ENCODE results near the gene C6orf15.

C6orf15 gene

GRCh38 chr6:31112478-31112877 lies at the start of gene C6orf15:
Gene C6orf15 (minus strand): TSS chr6:31112575. CDS start chr6:31112555, 20 bp downstream.
- H3K9ac ChIP-seq (ENCODE audit: low read length): no peak within 1 kb of the TSS
- peaks cover 22% of the 10 kb centered on the region for H3K27me3 ChIP-seq (replicated peaks; ENCODE audit: control insufficient read depth, insufficient read depth, low read length)
- no peak for DNase-seq (ENCODE audit: low read depth)

GRCh38 chr6:31161216-31162126 lies 49.1 kb upstream of the C6orf15 start:
- H3K9me3 ChIP-seq (ENCODE audit: control insufficient read depth, low read length): no peaks in the 10 kb centered on the region
- H3K4me3 ChIP-seq (ENCODE audit: low read length): no peak overlapping the region
- H3K4me1 ChIP-seq (ENCODE audit: control insufficient read depth, insufficient read depth, low read length): peaks cover 12% of the 10 kb centered on the region
- H3K27me3 ChIP-seq (replicated peaks; ENCODE audit: control insufficient read depth, insufficient read depth, low read length): no peaks in the 10 kb centered on the region
- no peak for DNase-seq (ENCODE audit: low read depth)
- H3K9ac ChIP-seq (ENCODE audit: low read length): no peak overlapping the region
- no peaks in the 10 kb centered on the region for H3K36me3 ChIP-seq (ENCODE audit: control insufficient read depth, insufficient read depth, low read length, severe bottlenecking)

More at GRCh38 chr6:31112478-31112877, at the start of gene C6orf15:
- Histone ChIP-seq H3K9me3 (ENCODE audit: control insufficient read depth, low read length) (no peaks in the 10 kb centered on the region), H3K4me1 (ENCODE audit: control insufficient read depth, insufficient read depth, low read length) (peaks cover 28% of the 10 kb centered on the region), H3K36me3 (ENCODE audit: control insufficient read depth, insufficient read depth, low read length, severe bottlenecking) (no peaks in the 10 kb centered on the region), H3K4me3 (ENCODE audit: low read length) (no peak within 1 kb of the TSS)

- H3K27me3 ChIP-seq (replicated peaks; ENCODE audit: control insufficient read depth, insufficient read depth, low read length): no peaks in the 10 kb centered on the region
- peak overlapping the region; percentile 80 for H3K9ac ChIP-seq (ENCODE audit: low read length)
- DNase-seq (ENCODE audit: low read depth): peak; percentile 20
- H3K36me3 ChIP-seq (ENCODE audit: control insufficient read depth, insufficient read depth, low read length, severe bottlenecking): no peaks in the 10 kb centered on the region
- H3K9me3 ChIP-seq (ENCODE audit: control insufficient read depth, low read length): no peaks in the 10 kb centered on the region
- peak overlapping the region; percentile 89 for H3K4me3 ChIP-seq (ENCODE audit: low read length)
- H3K4me1 ChIP-seq (ENCODE audit: control insufficient read depth, insufficient read depth, low read length): peaks cover 12% of the 10 kb centered on the region
Observed at GRCh38 chr6:31158863-31159855, 46.8 kb upstream of the C6orf15 start.

GRCh38 chr6:31158140-31158862 lies 45.9 kb upstream of the C6orf15 start, which contains the start of gene TCF19:
Gene TCF19 (plus strand): TSS chr6:31158589. CDS start chr6:31159470, 881 bp downstream.
- Histone ChIP-seq H3K9ac (ENCODE audit: low read length) (peak within 1 kb of the TSS; percentile 89), H3K4me3 (ENCODE audit: low read length) (peak within 1 kb of the TSS; percentile 89), H3K4me1 (ENCODE audit: control insufficient read depth, insufficient read depth, low read length) (peaks cover 12% of the 10 kb centered on the region), H3K9me3 (ENCODE audit: control insufficient read depth, low read length) (no peaks in the 10 kb centered on the region), H3K27me3 (replicated peaks; ENCODE audit: control insufficient read depth, insufficient read depth, low read length) (no peaks in the 10 kb centered on the region), H3K36me3 (ENCODE audit: control insufficient read depth, insufficient read depth, low read length, severe bottlenecking) (no peaks in the 10 kb centered on the region)
- peak; percentile 100 for DNase-seq (ENCODE audit: low read depth)

GRCh38 chr6:31157513-31158139 lies 45.3 kb upstream of the C6orf15 start, which contains the start of gene CCHCR1:
Gene CCHCR1 (minus strand): TSS chr6:31157802. CDS start chr6:31157600, 202 bp downstream.
- H3K4me1 ChIP-seq (ENCODE audit: control insufficient read depth, insufficient read depth, low read length): peaks cover 12% of the 10 kb centered on the region
- DNase-seq (ENCODE audit: low read depth): peak; percentile 25
- H3K9ac ChIP-seq (ENCODE audit: low read length): peak within 1 kb of the TSS; percentile 89
- H3K4me3 ChIP-seq (ENCODE audit: low read length): peak within 1 kb of the TSS; percentile 89
- H3K36me3 ChIP-seq (ENCODE audit: control insufficient read depth, insufficient read depth, low read length, severe bottlenecking): no peaks in the 10 kb centered on the region
- no peaks in the 10 kb centered on the region for H3K9me3 ChIP-seq (ENCODE audit: control insufficient read depth, low read length)
- H3K27me3 ChIP-seq (replicated peaks; ENCODE audit: control insufficient read depth, insufficient read depth, low read length): no peaks in the 10 kb centered on the region

- Histone ChIP-seq H3K4me3 (ENCODE audit: low read length) (no peak overlapping the region), H3K9me3 (ENCODE audit: control insufficient read depth, low read length) (no peaks in the 10 kb centered on the region), H3K4me1 (ENCODE audit: control insufficient read depth, insufficient read depth, low read length) (peaks cover 12% of the 10 kb centered on the region), H3K27me3 (replicated peaks; ENCODE audit: control insufficient read depth, insufficient read depth, low read length) (no peaks in the 10 kb centered on the region), H3K9ac (ENCODE audit: low read length) (no peak overlapping the region), H3K36me3 (ENCODE audit: control insufficient read depth, insufficient read depth, low read length, severe bottlenecking) (no peaks in the 10 kb centered on the region)
- DNase-seq (ENCODE audit: low read depth): no peak
Observed at GRCh38 chr6:31156641-31157040, 44.3 kb upstream of the C6orf15 start.

- Histone ChIP-seq H3K4me1 (ENCODE audit: control insufficient read depth, insufficient read depth, low read length) (peaks cover 12% of the 10 kb centered on the region), H3K9me3 (ENCODE audit: control insufficient read depth, low read length) (no peaks in the 10 kb centered on the region), H3K4me3 (ENCODE audit: low read length) (no peak overlapping the region), H3K27me3 (replicated peaks; ENCODE audit: control insufficient read depth, insufficient read depth, low read length) (no peaks in the 10 kb centered on the region), H3K9ac (ENCODE audit: low read length) (no peak overlapping the region), H3K36me3 (ENCODE audit: control insufficient read depth, insufficient read depth, low read length, severe bottlenecking) (peaks cover 6% of the 10 kb centered on the region)
- no peak for DNase-seq (ENCODE audit: low read depth)
Observed at GRCh38 chr6:31154436-31154835, 42.1 kb upstream of the C6orf15 start.

GRCh38 chr6:31152781-31153180 lies 40.4 kb upstream of the C6orf15 start:
- Histone ChIP-seq H3K9ac (ENCODE audit: low read length) (no peak overlapping the region), H3K4me1 (ENCODE audit: control insufficient read depth, insufficient read depth, low read length) (peaks cover 6% of the 10 kb centered on the region), H3K36me3 (ENCODE audit: control insufficient read depth, insufficient read depth, low read length, severe bottlenecking) (peaks cover 6% of the 10 kb centered on the region), H3K27me3 (replicated peaks; ENCODE audit: control insufficient read depth, insufficient read depth, low read length) (no peaks in the 10 kb centered on the region), H3K9me3 (ENCODE audit: control insufficient read depth, low read length) (no peaks in the 10 kb centered on the region), H3K4me3 (ENCODE audit: low read length) (no peak overlapping the region)
- no peak for DNase-seq (ENCODE audit: low read depth)

- no peaks in the 10 kb centered on the region for H3K4me1 ChIP-seq (ENCODE audit: control insufficient read depth, insufficient read depth, low read length)
- H3K36me3 ChIP-seq (ENCODE audit: control insufficient read depth, insufficient read depth, low read length, severe bottlenecking): peaks cover 6% of the 10 kb centered on the region
- H3K9ac ChIP-seq (ENCODE audit: low read length): no peak overlapping the region
- no peaks in the 10 kb centered on the region for H3K27me3 ChIP-seq (replicated peaks; ENCODE audit: control insufficient read depth, insufficient read depth, low read length)
- H3K9me3 ChIP-seq (ENCODE audit: control insufficient read depth, low read length): no peaks in the 10 kb centered on the region
- DNase-seq (ENCODE audit: low read depth): no peak
- H3K4me3 ChIP-seq (ENCODE audit: low read length): no peak overlapping the region
Observed at GRCh38 chr6:31149827-31150447, 37.6 kb upstream of the C6orf15 start.

GRCh38 chr6:31145386-31145785 lies 33.0 kb upstream of the C6orf15 start:
- Histone ChIP-seq H3K4me3 (ENCODE audit: low read length) (no peak overlapping the region), H3K9ac (ENCODE audit: low read length) (no peak overlapping the region), H3K4me1 (ENCODE audit: control insufficient read depth, insufficient read depth, low read length) (peaks cover 15% of the 10 kb centered on the region), H3K27me3 (replicated peaks; ENCODE audit: control insufficient read depth, insufficient read depth, low read length) (no peaks in the 10 kb centered on the region), H3K9me3 (ENCODE audit: control insufficient read depth, low read length) (no peaks in the 10 kb centered on the region), H3K36me3 (ENCODE audit: control insufficient read depth, insufficient read depth, low read length, severe bottlenecking) (peaks cover 4% of the 10 kb centered on the region)
- DNase-seq (ENCODE audit: low read depth): no peak

Data from adipocyte (in vitro differentiated cells).